ENCODE results near the gene SLC25A36.
"Not testable (repeated sequence)": the region's sequence is repeated elsewhere in the genome, so short reads cannot be mapped to it uniquely, and the experiment has no call there.

Gene SLC25A36

GRCh38 chr3:140972833-140973232, 31.2 kb downstream of the SLC25A36 start:
- H3K36me3 Mint-ChIP-seq (ENCODE audit: insufficient read depth) = peaks cover 25% of the 10 kb centered on the region
- no peaks in the 10 kb centered on the region for H3K9me3 Mint-ChIP-seq
- no peak overlapping the region for H3K27ac Mint-ChIP-seq (ENCODE audit: low read depth)
- DNase-seq (ENCODE audit: low spot score in 2 of 2) (no peak), ATAC-seq (replicated peaks; ENCODE audit: extremely low read depth, poor library complexity, severe bottlenecking) (no peak)
- H3K4me1 Mint-ChIP-seq = no peaks in the 10 kb centered on the region
- no peaks in the 10 kb centered on the region for H3K27me3 Mint-ChIP-seq
- no peak overlapping the region for H3K4me3 Mint-ChIP-seq

- Mint-ChIP-seq H3K9me3 (no peaks in the 10 kb centered on the region), H3K36me3 (ENCODE audit: insufficient read depth) (peaks cover 27% of the 10 kb centered on the region), H3K4me3 (no peak overlapping the region), H3K27ac (ENCODE audit: low read depth) (no peak overlapping the region), H3K27me3 (no peaks in the 10 kb centered on the region), H3K4me1 (no peaks in the 10 kb centered on the region)
- ATAC-seq (replicated peaks; ENCODE audit: extremely low read depth, poor library complexity, severe bottlenecking) (no peak), DNase-seq (ENCODE audit: low spot score in 2 of 2) (no peak)
These were observed 33.3 kb downstream of the SLC25A36 start for GRCh38 chr3:140974900-140975299.

GRCh38 chr3:140980663-140981062, 39.0 kb downstream of the SLC25A36 start:
- H3K9me3 Mint-ChIP-seq = no peaks in the 10 kb centered on the region
- ATAC-seq (replicated peaks; ENCODE audit: extremely low read depth, poor library complexity, severe bottlenecking) (no peak), DNase-seq (ENCODE audit: low spot score in 2 of 2) (no peak)
- no peak overlapping the region for H3K27ac Mint-ChIP-seq (ENCODE audit: low read depth)
- no peaks in the 10 kb centered on the region for H3K27me3 Mint-ChIP-seq
- H3K4me1 Mint-ChIP-seq = no peaks in the 10 kb centered on the region
- H3K4me3 Mint-ChIP-seq = no peak overlapping the region
- H3K36me3 Mint-ChIP-seq (ENCODE audit: insufficient read depth) = peaks cover 13% of the 10 kb centered on the region

- not testable (repeated sequence) for H3K4me1 Mint-ChIP-seq; H3K27ac Mint-ChIP-seq (ENCODE audit: low read depth); H3K4me3 Mint-ChIP-seq; H3K9me3 Mint-ChIP-seq; ATAC-seq (replicated peaks; ENCODE audit: extremely low read depth, poor library complexity, severe bottlenecking); H3K36me3 Mint-ChIP-seq (ENCODE audit: insufficient read depth); DNase-seq (ENCODE audit: low spot score in 2 of 2)
- H3K27me3 Mint-ChIP-seq = peaks cover 20% of the 10 kb centered on the region
These were observed 46.2 kb downstream of the SLC25A36 start for GRCh38 chr3:140987792-140988191.

GRCh38 chr3:140994316-140994715, 52.7 kb downstream of the SLC25A36 start:
- Mint-ChIP-seq H3K27ac (ENCODE audit: low read depth) (no peak overlapping the region), H3K4me3 (no peak overlapping the region), H3K4me1 (no peaks in the 10 kb centered on the region), H3K9me3 (no peaks in the 10 kb centered on the region), H3K36me3 (ENCODE audit: insufficient read depth) (peaks cover 1% of the 10 kb centered on the region), H3K27me3 (peaks cover 23% of the 10 kb centered on the region)
- no peak for DNase-seq (ENCODE audit: low spot score in 2 of 2)
- no peak for ATAC-seq (replicated peaks; ENCODE audit: extremely low read depth, poor library complexity, severe bottlenecking)

- DNase-seq (ENCODE audit: low spot score in 2 of 2); ATAC-seq (replicated peaks; ENCODE audit: extremely low read depth, poor library complexity, severe bottlenecking); H3K27ac Mint-ChIP-seq (ENCODE audit: low read depth); H3K4me1 Mint-ChIP-seq; H3K9me3 Mint-ChIP-seq; H3K4me3 Mint-ChIP-seq; H3K36me3 Mint-ChIP-seq (ENCODE audit: insufficient read depth): not testable (repeated sequence)
- H3K27me3 Mint-ChIP-seq = peaks cover 20% of the 10 kb centered on the region
These were observed 53.2 kb downstream of the SLC25A36 start for GRCh38 chr3:140994861-140995260.

GRCh38 chr3:140995881-140996280, 54.2 kb downstream of the SLC25A36 start:
- H3K27me3 Mint-ChIP-seq = peaks cover 18% of the 10 kb centered on the region
- no peak for DNase-seq (ENCODE audit: low spot score in 2 of 2)

GRCh38 chr3:141000027-141000663, 58.5 kb downstream of the SLC25A36 start:
- H3K4me1 Mint-ChIP-seq = no peaks in the 10 kb centered on the region

More at GRCh38 chr3:140995881-140996280, 54.2 kb downstream of the SLC25A36 start:
- peaks cover 1% of the 10 kb centered on the region for H3K36me3 Mint-ChIP-seq (ENCODE audit: insufficient read depth)
- H3K4me3 Mint-ChIP-seq = no peak overlapping the region
- no peak for ATAC-seq (replicated peaks; ENCODE audit: extremely low read depth, poor library complexity, severe bottlenecking)
- no peaks in the 10 kb centered on the region for H3K9me3 Mint-ChIP-seq
- no peak overlapping the region for H3K27ac Mint-ChIP-seq (ENCODE audit: low read depth)
- H3K4me1 Mint-ChIP-seq = no peaks in the 10 kb centered on the region

GRCh38 chr3:141000686-141001085, 59.0 kb downstream of the SLC25A36 start:
- H3K27me3 Mint-ChIP-seq = peaks cover 13% of the 10 kb centered on the region
- H3K27ac Mint-ChIP-seq (ENCODE audit: low read depth) = no peak overlapping the region
- H3K4me1 Mint-ChIP-seq = no peaks in the 10 kb centered on the region
- ATAC-seq (replicated peaks; ENCODE audit: extremely low read depth, poor library complexity, severe bottlenecking) = no peak
- no peak overlapping the region for H3K4me3 Mint-ChIP-seq
- H3K9me3 Mint-ChIP-seq = no peaks in the 10 kb centered on the region
- H3K36me3 Mint-ChIP-seq (ENCODE audit: insufficient read depth) = no peaks in the 10 kb centered on the region
- no peak for DNase-seq (ENCODE audit: low spot score in 2 of 2)

More at GRCh38 chr3:141000027-141000663, 58.5 kb downstream of the SLC25A36 start:
- Mint-ChIP-seq H3K9me3 (no peaks in the 10 kb centered on the region), H3K36me3 (ENCODE audit: insufficient read depth) (no peaks in the 10 kb centered on the region), H3K27ac (ENCODE audit: low read depth) (no peak overlapping the region), H3K4me3 (no peak overlapping the region), H3K27me3 (peaks cover 9% of the 10 kb centered on the region)
- peak in 1 of 2 donors; percentile 19 for DNase-seq (ENCODE audit: low spot score in 2 of 2)
- ATAC-seq (replicated peaks; ENCODE audit: extremely low read depth, poor library complexity, severe bottlenecking) = peak; percentile 83

GRCh38 chr3:141006344-141006743, 64.7 kb downstream of the SLC25A36 start:
- no peaks in the 10 kb centered on the region for H3K9me3 Mint-ChIP-seq
- ATAC-seq (replicated peaks; ENCODE audit: extremely low read depth, poor library complexity, severe bottlenecking) = no peak

GRCh38 chr3:141009496-141009895, 67.9 kb downstream of the SLC25A36 start:
- Mint-ChIP-seq H3K9me3 (no peaks in the 10 kb centered on the region), H3K4me3 (no peak overlapping the region), H3K27ac (ENCODE audit: low read depth) (no peak overlapping the region), H3K36me3 (ENCODE audit: insufficient read depth) (peaks cover 2% of the 10 kb centered on the region), H3K4me1 (peaks cover 6% of the 10 kb centered on the region), H3K27me3 (peaks cover 64% of the 10 kb centered on the region)
- ATAC-seq (replicated peaks; ENCODE audit: extremely low read depth, poor library complexity, severe bottlenecking) = no peak
- no peak for DNase-seq (ENCODE audit: low spot score in 2 of 2)

More at GRCh38 chr3:141006344-141006743, 64.7 kb downstream of the SLC25A36 start:
- Mint-ChIP-seq H3K4me1 (peaks cover 2% of the 10 kb centered on the region), H3K27me3 (peaks cover 60% of the 10 kb centered on the region), H3K4me3 (no peak overlapping the region), H3K27ac (ENCODE audit: low read depth) (no peak overlapping the region), H3K36me3 (ENCODE audit: insufficient read depth) (no peaks in the 10 kb centered on the region)
- no peak for DNase-seq (ENCODE audit: low spot score in 2 of 2)

- H3K4me1 Mint-ChIP-seq = peaks cover 6% of the 10 kb centered on the region
- H3K9me3 Mint-ChIP-seq = no peaks in the 10 kb centered on the region
- DNase-seq (ENCODE audit: low spot score in 2 of 2) (peak; percentile 62 to 70), ATAC-seq (replicated peaks; ENCODE audit: extremely low read depth, poor library complexity, severe bottlenecking) (peak; percentile 73)
- H3K27ac Mint-ChIP-seq (ENCODE audit: low read depth) = no peak overlapping the region
- H3K36me3 Mint-ChIP-seq (ENCODE audit: insufficient read depth) = peaks cover 2% of the 10 kb centered on the region
- no peak overlapping the region for H3K4me3 Mint-ChIP-seq
- peaks cover 53% of the 10 kb centered on the region for H3K27me3 Mint-ChIP-seq
These were observed 69.8 kb downstream of the SLC25A36 start for GRCh38 chr3:141011232-141011996.

- Mint-ChIP-seq H3K27ac (ENCODE audit: low read depth) (no peak overlapping the region), H3K9me3 (no peaks in the 10 kb centered on the region), H3K27me3 (peaks cover 48% of the 10 kb centered on the region), H3K4me1 (peaks cover 8% of the 10 kb centered on the region), H3K36me3 (ENCODE audit: insufficient read depth) (peaks cover 2% of the 10 kb centered on the region), H3K4me3 (no peak overlapping the region)
- no peak for ATAC-seq (replicated peaks; ENCODE audit: extremely low read depth, poor library complexity, severe bottlenecking)
- no peak for DNase-seq (ENCODE audit: low spot score in 2 of 2)
These were observed 70.3 kb downstream of the SLC25A36 start for GRCh38 chr3:141011997-141012262.

Measured in central memory CD8-positive, alpha-beta T cell (primary cell).